Limb (tissue), 2 donors: Measurements from ENCODE around the gene MROH2A.

Source experiments
- DNase-seq, 2 donors: peaks; one replicate each; pipeline ENCODE4 v3.0.0-alpha.2; 2016; ENCODE audit errors: extremely low spot score in 2 of 2

The MROH2A gene

GRCh38 chr2:233801357-233802131 is 23.4 kb downstream of the MROH2A start:
- DNase-seq, result no peak

GRCh38 chr2:233802132-233802815 is 24.1 kb downstream of the MROH2A start:
- no peak for DNase-seq

- no peak for DNase-seq
These were observed 25.3 kb downstream of the MROH2A start for GRCh38 chr2:233803292-233803911.

DNA sequence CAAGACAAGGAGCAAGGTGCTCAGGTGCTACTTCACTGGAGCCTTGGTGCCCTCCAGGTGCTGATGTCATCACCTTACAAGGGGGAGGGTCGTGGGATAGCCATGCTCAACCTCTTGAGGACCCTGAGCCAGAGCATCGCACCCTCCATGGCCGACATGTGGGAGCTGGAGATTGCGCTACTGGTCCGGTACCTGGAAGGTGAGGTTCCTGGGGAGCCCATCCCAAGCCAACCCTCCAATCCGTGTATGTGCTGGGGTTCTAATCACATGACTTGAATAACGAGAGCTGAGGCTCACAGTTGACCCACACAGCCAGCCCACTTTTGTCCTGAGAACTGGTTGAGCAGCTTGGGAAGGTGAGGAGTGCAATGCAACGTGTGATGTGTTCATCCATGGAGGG is 25.9 kb downstream of the MROH2A start:
- DNase-seq, result no peak

GRCh38 chr2:233807215-233807865 is 29.2 kb downstream of the MROH2A start:
- DNase-seq, result no peak

- DNase-seq, result no peak
These were observed 30.1 kb downstream of the MROH2A start for GRCh38 chr2:233807966-233808935.

- no peak for DNase-seq
These were observed 32.3 kb downstream of the MROH2A start for GRCh38 chr2:233810385-233810784.

DNA sequence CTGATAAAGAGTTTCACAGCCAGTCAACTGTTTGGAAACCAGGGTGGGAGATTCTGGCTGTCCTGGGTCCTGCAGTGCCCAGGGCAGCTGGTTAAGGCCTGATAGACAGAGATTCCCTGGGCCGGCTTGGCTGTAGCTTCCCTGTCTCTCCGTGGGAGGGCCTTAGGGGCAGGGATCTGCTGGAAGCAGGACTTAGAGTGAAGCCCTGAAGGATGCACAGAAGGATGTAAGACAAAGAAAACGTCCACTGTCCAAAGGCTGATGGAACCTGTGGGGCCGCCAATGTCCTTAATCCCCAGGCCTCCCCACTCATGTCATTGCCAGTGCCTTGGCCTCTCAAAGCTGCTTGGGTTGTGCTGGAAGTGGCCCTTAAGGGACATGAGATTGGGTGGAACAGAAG is 33.0 kb downstream of the MROH2A start:
- peak in 1 of 2 donors; percentile 3 for DNase-seq

DNA sequence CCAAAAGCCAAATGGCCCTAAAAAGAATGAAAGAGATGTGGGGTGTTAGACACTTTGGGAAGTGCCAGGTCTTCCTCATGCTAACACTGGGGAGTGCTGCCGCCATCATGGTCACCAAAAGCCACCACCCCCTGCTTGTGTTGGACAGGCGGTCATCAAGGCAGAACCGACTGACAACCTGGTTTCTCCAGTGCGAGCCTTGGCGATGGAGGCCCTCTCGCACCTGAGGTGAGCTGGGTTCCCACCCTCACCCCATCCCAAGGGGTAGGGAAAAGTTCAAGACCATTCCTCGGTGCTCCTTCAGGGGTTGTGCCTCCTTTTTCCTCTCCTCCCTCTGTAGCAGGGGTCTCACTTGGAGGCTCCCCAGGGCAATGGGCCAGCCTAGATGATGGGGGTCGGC is 33.6 kb downstream of the MROH2A start:
- DNase-seq, result peak in 1 of 2 donors; percentile 8

- peak in 1 of 2 donors; percentile 11 for DNase-seq
These were observed 35.3 kb downstream of the MROH2A start for GRCh38 chr2:233813236-233814055.

GRCh38 chr2:233814056-233814835 is 36.1 kb downstream of the MROH2A start:
- DNase-seq, result peak in 1 of 2 donors; percentile 12

- DNase-seq, result no peak
These were observed 37.7 kb downstream of the MROH2A start for GRCh38 chr2:233815861-233816260.

DNA sequence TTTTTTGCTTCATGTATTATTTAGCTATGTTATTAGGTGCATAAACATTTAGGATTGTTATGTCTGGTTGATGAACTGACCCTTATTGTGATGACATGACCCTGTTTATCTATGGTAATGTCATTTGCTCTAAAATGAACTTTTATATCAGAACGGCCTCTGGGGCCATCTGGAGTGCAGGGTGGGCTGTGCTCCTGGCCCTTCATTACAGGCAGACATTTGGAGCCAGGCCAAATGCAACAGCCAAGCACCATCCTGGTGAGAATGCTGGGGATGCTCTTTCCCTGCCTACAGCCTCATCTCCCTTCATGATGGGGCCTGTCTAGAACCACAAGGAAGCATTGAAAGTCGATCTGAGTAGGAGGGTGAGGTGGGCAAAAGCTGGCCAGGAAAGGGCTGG is 38.2 kb downstream of the MROH2A start:
- DNase-seq, result peak in 1 of 2 donors; percentile 7

- DNase-seq, result peak in 1 of 2 donors; percentile 20
These were observed 38.6 kb downstream of the MROH2A start for GRCh38 chr2:233816771-233817170.

- DNase-seq, result peak in 1 of 2 donors; percentile 17
These were observed 39.3 kb downstream of the MROH2A start for GRCh38 chr2:233817361-233817911.

GRCh38 chr2:233817995-233818638 is 40.0 kb downstream of the MROH2A start:
- DNase-seq, result peak in 1 of 2 donors; percentile 11

- peak in 1 of 2 donors; percentile 15 for DNase-seq
These were observed 40.8 kb downstream of the MROH2A start for GRCh38 chr2:233818639-233819621.
